Subcutaneous adipose tissue (tissue), 4 donors: Measurements from ENCODE around the gene TRPV5. TPM values are rescaled to one million over a fixed set of nuclear protein-coding genes. Genes with fewer than 3 reads are reported as not detected.

Experiments used
- CTCF ChIP-seq: fragments of 450-650 bp; IDR thresholded peaks from one replicate; pipeline ENCODE4 v1.5.1; 2016; ENCODE audit warnings: low read depth, mild to moderate bottlenecking, control low read depth, antibody characterized with exemption, moderate library complexity
- total RNA-seq, 4 donors: library from RNA; depleted of rRNA; stranded (reverse); fragments of >200 nt; gene quantifications; one replicate each; pipeline ENCODE4 v1.1.0, GENCODE V29; 2016

Gene TRPV5
- total RNA-seq, 4 donors from 2014 or later = not detected

DNA sequence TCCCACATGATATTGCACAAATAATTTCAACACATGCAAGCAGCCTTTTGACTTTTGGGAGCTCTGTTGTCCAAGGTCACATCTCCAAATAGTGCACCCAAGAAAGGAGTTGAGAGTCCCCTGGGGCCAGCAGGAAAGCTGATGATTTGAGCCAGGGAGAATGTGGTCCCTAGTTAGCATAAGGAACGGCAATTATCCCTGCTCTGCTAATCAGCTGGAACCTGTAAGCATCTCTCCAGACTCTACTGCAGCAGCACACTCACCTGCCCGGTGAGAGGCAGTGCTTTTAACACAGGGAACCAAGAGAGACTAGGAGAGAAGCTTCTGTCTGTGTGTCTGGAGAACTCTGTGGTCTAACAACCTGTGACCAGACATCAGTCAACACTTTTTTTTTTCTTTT is 17.0 kb downstream of the TRPV5 start:
- no peak for TF ChIP-seq CTCF

- TF ChIP-seq CTCF = no peak
These were observed 18.2 kb downstream of the TRPV5 start for GRCh38 chr7:142915315-142915714.

DNA sequence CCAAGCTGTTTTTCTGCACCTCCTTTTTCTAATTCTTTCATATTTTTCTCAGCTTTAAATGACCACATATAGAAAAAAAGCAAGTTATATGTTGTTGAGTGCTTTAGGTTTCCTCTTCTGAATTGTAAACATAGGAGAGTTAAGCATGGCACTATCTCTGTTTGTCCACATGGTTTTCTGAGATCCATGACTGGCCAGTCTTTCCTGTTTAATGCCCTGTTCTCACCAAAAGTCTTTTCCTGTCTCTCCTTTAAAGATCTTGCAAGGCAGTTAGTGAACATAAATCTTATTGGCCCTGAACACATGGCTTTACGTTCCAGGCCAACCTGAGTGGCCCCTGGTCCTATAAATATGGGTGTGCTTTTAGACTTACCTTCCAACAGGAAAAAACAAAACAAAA is 19.4 kb downstream of the TRPV5 start:
- TF ChIP-seq CTCF = no peak

DNA sequence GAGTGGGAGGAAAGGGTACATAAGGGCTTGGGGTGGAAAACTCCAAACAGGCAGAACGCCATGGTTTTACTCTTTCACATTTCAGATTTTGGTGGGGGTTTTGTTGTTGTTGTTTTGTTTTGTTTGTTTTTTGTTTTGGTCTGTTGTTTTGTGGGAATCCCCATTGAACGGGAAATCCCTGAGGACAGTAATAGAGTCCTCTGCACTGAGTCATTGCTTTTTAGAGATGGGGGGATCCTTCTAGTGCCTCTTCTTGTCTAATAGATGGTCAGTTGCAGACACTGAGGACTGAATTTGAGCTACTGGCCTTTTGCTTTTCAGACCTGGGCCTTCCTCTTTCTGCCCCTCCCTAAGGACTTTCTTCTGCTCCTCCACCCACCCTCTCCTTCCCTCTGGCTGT is 20.0 kb downstream of the TRPV5 start:
- no peak for TF ChIP-seq CTCF

- TF ChIP-seq CTCF = no peak
These were observed 20.5 kb downstream of the TRPV5 start for GRCh38 chr7:142913051-142913450.

DNA sequence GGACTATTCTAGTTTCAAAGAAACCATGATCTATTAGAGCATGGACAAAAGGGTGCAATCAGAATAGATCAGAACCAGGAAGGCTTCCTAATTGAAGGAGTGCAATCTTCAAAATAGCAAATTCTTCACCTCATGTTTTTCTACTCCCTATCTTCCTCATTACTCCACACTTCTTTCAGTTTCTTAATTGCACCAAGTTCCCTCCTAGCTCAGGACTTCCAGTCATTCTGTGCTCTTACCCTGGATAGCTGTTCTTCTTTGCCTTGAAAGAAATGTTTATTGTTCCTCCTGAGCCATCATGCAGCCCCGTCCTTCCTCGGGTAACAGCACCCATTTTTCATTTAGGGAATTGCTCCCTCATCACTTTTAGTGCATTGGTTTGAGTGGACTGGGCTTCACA is 23.1 kb downstream of the TRPV5 start:
- no peak for TF ChIP-seq CTCF

DNA sequence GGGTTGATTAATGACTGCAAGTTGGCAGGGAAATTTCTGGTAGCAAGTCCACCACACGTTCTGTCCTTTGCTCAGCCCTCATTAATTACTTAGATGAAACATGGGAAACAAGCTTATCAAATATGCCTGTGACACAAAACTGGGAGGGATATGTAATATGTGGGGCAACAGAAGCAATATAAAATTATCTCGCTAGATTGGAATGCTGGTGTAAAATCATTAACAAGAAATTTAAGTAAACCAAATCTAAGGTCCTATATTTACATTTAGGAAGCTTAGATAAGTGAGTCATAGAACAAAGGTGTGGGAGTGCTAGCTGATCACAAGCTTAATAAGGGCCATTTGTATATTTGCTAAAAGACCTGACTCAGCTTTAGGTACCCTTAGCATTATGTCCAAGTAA is 23.5 kb downstream of the TRPV5 start:
- TF ChIP-seq CTCF = no peak
